Heart left ventricle (tissue), 16 donors: ENCODE data around the gene SHE. TPM values are rescaled to one million over a fixed set of nuclear protein-coding genes. Genes with fewer than 3 reads are reported as not detected.

Experiments
- ATAC-seq, 4 donors: fragments of 200-7000 bp; cut with Tn5 transposase; one replicate each; pipeline ENCODE4 v1.9.1; 2020 to 2022; ENCODE audit warnings: moderate library complexity in 4 of 4, mild to moderate bottlenecking in 3 of 4, moderate number of reproducible peaks in 1 of 4
- DNase-seq, 5 donors: peaks; one replicate each; pipeline ENCODE4 v3.0.0-alpha.2; 2020
- H3K27ac ChIP-seq, 12 donors: fragments of 200-600 bp; sonication (generic) in 4 of 12; one replicate each; pipeline versions ENCODE4 v1.5.0 to v1.8.0; 2016 to 2022; ENCODE audit warnings: mild to moderate bottlenecking in 2 of 12
- H3K27me3 ChIP-seq, 9 donors: fragments of 200-600 bp; sonication (generic) in 2 of 9; one replicate each; pipeline versions ENCODE4 v1.5.1 to v1.8.0; 2016 to 2022; ENCODE audit warnings: mild to moderate bottlenecking in 3 of 9
- H3K36me3 ChIP-seq, 9 donors: fragments of 200-600 bp; sonication (generic) in 2 of 9; one replicate each; pipeline versions ENCODE4 v1.5.0 to v1.8.0; 2018 to 2022; ENCODE audit warnings: mild to moderate bottlenecking in 2 of 9
- H3K4me1 ChIP-seq, 12 donors: fragments of 200-600 bp; sonication (generic) in 4 of 12; one replicate each; pipeline versions ENCODE4 v1.5.0 to v1.8.0; 2016 to 2022; ENCODE audit warnings: mild to moderate bottlenecking in 3 of 12
- H3K4me3 ChIP-seq, 12 donors: fragments of 200-600 bp; sonication (generic) in 4 of 12; one replicate each; pipeline versions ENCODE4 v1.5.0 to v1.8.0; 2017 to 2022; ENCODE audit warnings: mild to moderate bottlenecking in 9 of 12, moderate library complexity in 4 of 12
- H3K9me3 ChIP-seq, 12 donors: fragments of 200-600 bp; sonication (generic) in 4 of 12; one replicate each; pipeline versions ENCODE4 v1.5.0 to v1.8.0; 2016 to 2022; ENCODE audit warnings: mild to moderate bottlenecking in 1 of 12
- CTCF ChIP-seq, 12 donors: fragments of 200-600 bp; sonication (generic) in 4 of 12; IDR thresholded peaks; one replicate each; pipeline versions ENCODE4 v1.5.0 to v1.8.0; 2018 to 2022; ENCODE audit warnings: antibody characterized with exemption in 12 of 12, mild to moderate bottlenecking in 5 of 12
- POLR2A ChIP-seq, 2 donors: fragments of 450-650 bp; IDR thresholded peaks; one replicate each; pipeline ENCODE4 v1.6.1; 2017; ENCODE audit warnings: antibody characterized with exemption in 2 of 2, mild to moderate bottlenecking in 2 of 2, moderate library complexity in 2 of 2
- whole genome bisulfite sequencing, 4 donors: extraction: QIAGEN DNeasy Blood & Tissue Kit in 2 of 4; methylation state at CpG; one replicate each; pipeline versions ENCODE4 v1.1.5 to v1.1.7; 2013 to 2018; 5-methylcytosine and 5-hydroxymethylcytosine counted together
- intact Hi-C, 10 donors: fragments of 100-400 bp; cut with DNase I; formaldehyde crosslinking; loops; one replicate each; pipeline versions ENCODE4 v1.11.1 to v1.14.2; 2022
- polyA plus RNA-seq, 2 donors: library from polyadenylated mRNA; stranded (reverse); fragments of 200-250 nt; gene quantifications; one replicate each; pipeline ENCODE4 v1.2.3, GENCODE V29; 2013
- total RNA-seq, 9 donors: library from RNA; depleted of rRNA in 2 of 9; stranded (reverse); fragments of >200 nt in 2 of 9; fragmentation: NEBNext Ultra II Directional in 3 of 9; extraction: Animal tissue kit (Norgen Biotek cat#: 25700) in 3 of 9; gene quantifications; one replicate each; pipeline versions ENCODE4 v1.1.0 to v1.2.4, GENCODE V29; 2016 to 2023
- donor health status: ischemic (EF 13 %, LVEDD 7.1; RV severe dilation, severe dysfunction).
- donor health status: healthy with polysubstance abuse.
- donor health status: DM: no; HTN: yes; CAD: no.
- donor health status: DM: no; HTN: no; CAD: no.
- donor health status: ischemic (EF 25% LVEDD 6.9; RV normal size, moderate dysfunction).
- donor health status: ischemic (EF 25% LVEDD 5.7; RV mildly dilated, moderate dysfunction).
- donor health status: healthy.
- donor health status: DM: yes; HTN: yes; CAD: no.
- donor health status: ischemic (EF 35%, LVEDD 5.7; RV mildly dilated, moderate dysfunction).
- donor health status: nonischemic (EF 11% LVEDD 7.7; RV severe dilation, severe dysfunction).
- donor health status: DM: yes; HTN: yes; CAD: no.
- donor health status: PGD.
- donor health status: ischemic (EF 29% LVEDD 5.4; RV normal size, mild dysfunction).
- donor health status: nonischemic (EF 23%, LVEDD 6.1; RV moderate dilation, normal function).

SHE gene
- total and polyA plus RNA-seq, 11 donors, result 10.1 to 19.4 (median 11.9) TPM

- H3K4me3 ChIP-seq, result no peak overlapping the region
- intact Hi-C loops, result loop anchor here in 1 of 10 donors (5.0 kb wide), 1 partner anchor 47 kb away; the partner anchor contains the start of gene IL6R
- WGBS, 4 donors, result 78 to 85% (median 81%) methylated on average over 5 of the region's 5 CpGs
- H3K36me3 ChIP-seq, result peaks cover 0 to 64% (median 36%) of the 10 kb centered on the region in 9 donors
- H3K27me3 ChIP-seq, result no peaks in the 10 kb centered on the region
- DNase-seq (no peak), ATAC-seq (no peak)
- H3K4me1 ChIP-seq, result peaks cover 0 to 44% (median 8%) of the 10 kb centered on the region in 12 donors
- peak overlapping the region in 1 of 12 donors; percentile 71 for H3K27ac ChIP-seq
- no peaks in the 10 kb centered on the region for H3K9me3 ChIP-seq
- TF ChIP-seq POLR2A (IDR thresholded peaks at IDR 0.05), result no peak
- TF ChIP-seq CTCF (IDR thresholded peaks at IDR 0.05), result no peak
Observed at GRCh38 chr1:154454386-154455120, 47.7 kb downstream of the SHE start.

GRCh38 chr1:154453574-154454352, 48.4 kb downstream of the SHE start:
- H3K36me3 ChIP-seq, result peaks cover 0 to 62% (median 35%) of the 10 kb centered on the region in 9 donors
- DNase-seq, result no peak

GRCh38 chr1:154453161-154453560, 49.1 kb downstream of the SHE start:
- peak overlapping the region in 2 of 12 donors; percentile 15 to 71 for H3K27ac ChIP-seq
- no peak overlapping the region for H3K4me3 ChIP-seq
- H3K27me3 ChIP-seq, result no peaks in the 10 kb centered on the region
- TF ChIP-seq CTCF (IDR thresholded peaks at IDR 0.05), result no peak
- no peak for TF ChIP-seq POLR2A (IDR thresholded peaks at IDR 0.05)
- no peak for DNase-seq
- peak in 2 of 4 donors; percentile 6 to 7 for ATAC-seq
- H3K9me3 ChIP-seq, result no peaks in the 10 kb centered on the region
- peaks cover 0 to 44% (median 8%) of the 10 kb centered on the region in 12 donors for H3K4me1 ChIP-seq
- intact Hi-C loops, result loop anchor here in 1 of 10 donors (5.0 kb wide), 1 partner anchor 46 kb away; the partner anchor contains the start of gene IL6R
- 81 to 90% (median 86%) methylated on average over 5 of the region's 5 CpGs for WGBS, 4 donors
- H3K36me3 ChIP-seq, result peaks cover 0 to 62% (median 38%) of the 10 kb centered on the region in 9 donors

More at GRCh38 chr1:154453574-154454352, 48.4 kb downstream of the SHE start:
- peaks cover 0 to 44% (median 8%) of the 10 kb centered on the region in 12 donors for H3K4me1 ChIP-seq
- intact Hi-C loops, result loop anchor here in 1 of 10 donors (5.0 kb wide), 1 partner anchor 46 kb away; the partner anchor contains the start of gene IL6R
- ATAC-seq, result peak; percentile 45 to 82 (median 76)
- WGBS, 4 donors, result 60 to 74% (median 67%) methylated on average over 5 of the region's 5 CpGs
- no peak overlapping the region for H3K4me3 ChIP-seq
- H3K27ac ChIP-seq, result peak overlapping the region in 2 of 12 donors; percentile 15 to 71
- no peak for TF ChIP-seq CTCF (IDR thresholded peaks at IDR 0.05)
- no peak for TF ChIP-seq POLR2A (IDR thresholded peaks at IDR 0.05)
- H3K27me3 ChIP-seq, result no peaks in the 10 kb centered on the region
- H3K9me3 ChIP-seq, result no peaks in the 10 kb centered on the region
